Liver (tissue), 9 donors: Measurements from ENCODE around the gene KCNT1. TPM values are rescaled to one million over a fixed set of nuclear protein-coding genes. Genes with fewer than 3 reads are reported as not detected.

Experiments
- DNase-seq: peaks from one replicate; pipeline ENCODE4 v3.0.0-alpha.2; 2017; ENCODE audit warnings: low spot score
- H3K27ac ChIP-seq, 2 donors: one replicate each; pipeline ENCODE4 v1.7.0; 2013; ENCODE audit warnings: inconsistent platforms in 2 of 2, low read length in 2 of 2, control low read depth in 1 of 2, low read depth in 1 of 2, mild to moderate bottlenecking in 1 of 2
- H3K27me3 ChIP-seq, 4 donors: one replicate each; pipeline versions ENCODE4 v1.6.1 to v1.7.0; 2013; ENCODE audit warnings: low read length in 3 of 4, inconsistent platforms in 1 of 4, mild to moderate bottlenecking in 1 of 4, moderate library complexity in 1 of 4; ENCODE audit not compliant: control insufficient read depth in 4 of 4, insufficient read depth in 4 of 4
- H3K36me3 ChIP-seq, 4 donors: one replicate each; pipeline versions ENCODE4 v1.6.1 to v1.7.0; 2013; ENCODE audit warnings: low read length in 3 of 4, mild to moderate bottlenecking in 3 of 4, low read depth in 1 of 4, moderate library complexity in 1 of 4; ENCODE audit not compliant: control insufficient read depth in 4 of 4, insufficient read depth in 3 of 4
- H3K4me1 ChIP-seq, 4 donors: one replicate each; pipeline versions ENCODE4 v1.6.1 to v1.7.0; 2013; ENCODE audit warnings: low read length in 3 of 4, mild to moderate bottlenecking in 3 of 4, moderate library complexity in 1 of 4; ENCODE audit not compliant: control insufficient read depth in 4 of 4, insufficient read depth in 4 of 4
- H3K4me3 ChIP-seq, 3 donors: one replicate each; pipeline versions ENCODE4 v1.6.1 to v1.7.0; 2013; ENCODE audit warnings: low read length in 3 of 3, control low read depth in 1 of 3, low read depth in 1 of 3, mild to moderate bottlenecking in 1 of 3
- H3K9ac ChIP-seq, 2 donors: one replicate each; pipeline ENCODE4 v1.7.0; 2013; ENCODE audit warnings: low read length in 2 of 2, mild to moderate bottlenecking in 2 of 2, moderate library complexity in 2 of 2, control low read depth in 1 of 2, low read depth in 1 of 2
- H3K9me3 ChIP-seq, 4 donors: one replicate each; pipeline versions ENCODE4 v1.6.1 to v1.7.0; 2013; ENCODE audit warnings: low read length in 3 of 4; ENCODE audit not compliant: control insufficient read depth in 4 of 4
- EGR1 ChIP-seq, 2 donors: IDR thresholded peaks; 2 replicates each; pipeline ENCODE4 v1.6.1; 2016 to 2018; ENCODE audit warnings: antibody characterized with exemption in 2 of 2, low read depth in 2 of 2
- FOXA1 ChIP-seq: IDR thresholded peaks from 2 replicates; pipeline ENCODE4 v1.6.1; 2016; ENCODE audit warnings: antibody characterized with exemption
- GABPA ChIP-seq, 2 donors: IDR thresholded peaks in 1 of 2; conservative IDR thresholded peaks in 1 of 2; 2 replicates each; pipeline ENCODE4 v1.6.1; 2016; ENCODE audit warnings: antibody characterized with exemption in 2 of 2, mild to moderate bottlenecking in 1 of 2, moderate library complexity in 1 of 2
- JUND ChIP-seq, 2 donors: IDR thresholded peaks; 2 replicates each; pipeline ENCODE4 v1.6.1; 2016; ENCODE audit warnings: antibody characterized with exemption in 2 of 2
- NR2F2 ChIP-seq: IDR thresholded peaks from 2 replicates; pipeline ENCODE4 v1.6.1; 2016; ENCODE audit warnings: antibody characterized with exemption
- RXRA ChIP-seq, 2 donors: IDR thresholded peaks; 2 replicates each; pipeline ENCODE4 v1.6.1; 2017 to 2018; ENCODE audit warnings: antibody characterized with exemption in 2 of 2, mild to moderate bottlenecking in 1 of 2
- SP1 ChIP-seq: IDR thresholded peaks from 2 replicates; pipeline ENCODE4 v1.6.1; 2018; ENCODE audit warnings: antibody characterized with exemption, mild to moderate bottlenecking
- YY1 ChIP-seq: IDR thresholded peaks from 2 replicates; pipeline ENCODE4 v1.6.1; 2016; ENCODE audit warnings: antibody characterized with exemption, mild to moderate bottlenecking
- WGBS: extraction: QIAGEN DNeasy Blood & Tissue Kit; methylation state at CpG from one replicate; pipeline ENCODE4 v1.1.7; 2013; 5-methylcytosine and 5-hydroxymethylcytosine counted together
- polyA plus RNA-seq, 2 donors: library from polyadenylated mRNA; stranded (reverse) in 1 of 2; unstranded in 1 of 2; fragments of 200-250 nt in 1 of 2; fragments of >200 nt in 1 of 2; fragmentation: Nextera tagmentation in 1 of 2; extraction: Ambion mirVana in 1 of 2; gene quantifications; one replicate each; pipeline versions ENCODE4 v1.2.1 to v1.2.3, GENCODE V29; 2013 to 2015
- total RNA-seq, 2 donors: library from RNA; depleted of rRNA; stranded (reverse); fragments of >200 nt; gene quantifications; one replicate each; pipeline ENCODE4 v1.2.3, GENCODE V29; 2014
- TF ChIP-seq, protein P1 (sequence below): IDR thresholded peaks from 2 replicates; pipeline ENCODE4 v1.6.1; 2016; ENCODE audit warnings: antibody characterized with exemption
- TF ChIP-seq, protein P2 (sequence below): IDR thresholded peaks from 2 replicates; pipeline ENCODE4 v1.6.1; 2016; ENCODE audit warnings: antibody characterized with exemption, mild to moderate bottlenecking
- TF ChIP-seq, protein P3 (sequence below): IDR thresholded peaks from 2 replicates; pipeline ENCODE4 v1.6.1; 2016; ENCODE audit warnings: antibody characterized with exemption
- TF ChIP-seq, protein P4 (sequence below): fragments of 150-350 bp; IDR thresholded peaks from 2 replicates; pipeline ENCODE4 v1.5.1; 2017; ENCODE audit warnings: improper control_type of control experiment, low read depth, low read length; ENCODE audit not compliant: missing input control
- TF ChIP-seq, protein P5 (sequence below): IDR thresholded peaks from 2 replicates; pipeline ENCODE4 v1.6.1; 2016; ENCODE audit warnings: antibody characterized with exemption
- donor health status: healthy.
- donor health status: healthy.
- donor health status: healthy.
- donor health status: healthy.
- donor health status: healthy.

The KCNT1 gene
- total and polyA plus RNA-seq, 4 donors = 0.08 TPM; not detected in 2

DNA sequence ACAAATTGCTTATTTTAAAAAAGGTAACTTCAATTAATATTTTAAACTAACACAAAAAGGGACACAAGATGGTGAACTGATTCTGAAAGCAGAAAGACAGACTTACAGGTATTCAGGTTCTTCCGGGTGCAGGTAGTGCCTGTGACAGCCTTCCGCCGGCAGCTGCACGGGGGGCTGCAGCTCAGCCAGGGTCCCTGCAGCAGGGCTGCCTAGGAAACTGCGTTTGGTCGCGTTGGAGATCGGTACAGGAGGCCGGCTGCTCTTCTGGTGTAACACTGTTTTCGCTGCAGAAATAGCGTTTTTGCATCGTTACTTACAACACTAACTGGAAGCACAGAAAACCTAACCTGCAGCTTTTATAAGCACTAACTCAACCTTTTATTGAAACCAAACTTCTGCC is 125.3 kb downstream of the KCNT1 start (continued):
- TF ChIP-seq, protein P1, sequence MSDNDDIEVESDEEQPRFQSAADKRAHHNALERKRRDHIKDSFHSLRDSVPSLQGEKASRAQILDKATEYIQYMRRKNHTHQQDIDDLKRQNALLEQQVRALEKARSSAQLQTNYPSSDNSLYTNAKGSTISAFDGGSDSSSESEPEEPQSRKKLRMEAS = no peak

DNA sequence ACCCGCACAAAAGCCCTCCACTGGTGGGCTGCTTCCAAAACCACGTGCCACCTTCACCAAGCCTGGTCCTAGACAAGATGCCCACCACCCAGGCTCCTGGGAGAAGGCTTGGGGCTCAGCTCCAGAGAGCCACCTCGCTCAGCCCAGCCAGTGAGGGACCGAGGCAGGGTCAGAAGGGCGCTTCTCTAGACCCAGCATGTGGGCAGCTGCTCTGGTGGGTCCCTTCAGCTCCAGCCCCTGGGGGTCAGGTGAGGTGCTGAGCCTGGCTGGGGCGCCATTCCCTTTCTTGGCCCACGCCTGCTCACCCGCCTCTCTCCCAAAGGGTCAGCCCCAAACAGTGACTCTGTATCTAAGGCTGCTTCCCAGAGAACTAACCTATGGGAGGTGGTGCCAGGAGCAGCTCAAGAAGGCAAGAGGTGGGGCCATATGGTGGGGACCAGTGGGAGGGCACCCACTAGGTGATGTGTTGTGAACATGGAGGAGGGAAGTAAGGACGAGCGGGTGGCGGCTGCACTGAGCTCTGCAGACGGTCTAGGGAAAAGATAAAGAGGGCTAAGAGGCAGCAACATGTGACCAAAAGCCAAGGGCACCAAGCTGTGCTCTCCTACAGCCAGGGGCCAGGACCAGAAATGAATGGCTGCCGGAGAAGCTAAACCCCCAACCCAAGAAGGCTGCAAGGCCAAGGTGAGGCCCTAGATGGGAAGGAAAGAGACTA is 126.0 kb downstream of the KCNT1 start:
- TF ChIP-seq SP1 (no peak), JUND (IDR thresholded peaks at IDR 0.05) (no peak), RXRA (IDR thresholded peaks at IDR 0.05) (no peak), YY1 (no peak), EGR1 (IDR thresholded peaks at IDR 0.05; ENCODE audit: low read depth in 2 of 2) (no peak)
- TF ChIP-seq, protein P2, sequence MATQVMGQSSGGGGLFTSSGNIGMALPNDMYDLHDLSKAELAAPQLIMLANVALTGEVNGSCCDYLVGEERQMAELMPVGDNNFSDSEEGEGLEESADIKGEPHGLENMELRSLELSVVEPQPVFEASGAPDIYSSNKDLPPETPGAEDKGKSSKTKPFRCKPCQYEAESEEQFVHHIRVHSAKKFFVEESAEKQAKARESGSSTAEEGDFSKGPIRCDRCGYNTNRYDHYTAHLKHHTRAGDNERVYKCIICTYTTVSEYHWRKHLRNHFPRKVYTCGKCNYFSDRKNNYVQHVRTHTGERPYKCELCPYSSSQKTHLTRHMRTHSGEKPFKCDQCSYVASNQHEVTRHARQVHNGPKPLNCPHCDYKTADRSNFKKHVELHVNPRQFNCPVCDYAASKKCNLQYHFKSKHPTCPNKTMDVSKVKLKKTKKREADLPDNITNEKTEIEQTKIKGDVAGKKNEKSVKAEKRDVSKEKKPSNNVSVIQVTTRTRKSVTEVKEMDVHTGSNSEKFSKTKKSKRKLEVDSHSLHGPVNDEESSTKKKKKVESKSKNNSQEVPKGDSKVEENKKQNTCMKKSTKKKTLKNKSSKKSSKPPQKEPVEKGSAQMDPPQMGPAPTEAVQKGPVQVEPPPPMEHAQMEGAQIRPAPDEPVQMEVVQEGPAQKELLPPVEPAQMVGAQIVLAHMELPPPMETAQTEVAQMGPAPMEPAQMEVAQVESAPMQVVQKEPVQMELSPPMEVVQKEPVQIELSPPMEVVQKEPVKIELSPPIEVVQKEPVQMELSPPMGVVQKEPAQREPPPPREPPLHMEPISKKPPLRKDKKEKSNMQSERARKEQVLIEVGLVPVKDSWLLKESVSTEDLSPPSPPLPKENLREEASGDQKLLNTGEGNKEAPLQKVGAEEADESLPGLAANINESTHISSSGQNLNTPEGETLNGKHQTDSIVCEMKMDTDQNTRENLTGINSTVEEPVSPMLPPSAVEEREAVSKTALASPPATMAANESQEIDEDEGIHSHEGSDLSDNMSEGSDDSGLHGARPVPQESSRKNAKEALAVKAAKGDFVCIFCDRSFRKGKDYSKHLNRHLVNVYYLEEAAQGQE = no peak
- TF ChIP-seq, protein P3, sequence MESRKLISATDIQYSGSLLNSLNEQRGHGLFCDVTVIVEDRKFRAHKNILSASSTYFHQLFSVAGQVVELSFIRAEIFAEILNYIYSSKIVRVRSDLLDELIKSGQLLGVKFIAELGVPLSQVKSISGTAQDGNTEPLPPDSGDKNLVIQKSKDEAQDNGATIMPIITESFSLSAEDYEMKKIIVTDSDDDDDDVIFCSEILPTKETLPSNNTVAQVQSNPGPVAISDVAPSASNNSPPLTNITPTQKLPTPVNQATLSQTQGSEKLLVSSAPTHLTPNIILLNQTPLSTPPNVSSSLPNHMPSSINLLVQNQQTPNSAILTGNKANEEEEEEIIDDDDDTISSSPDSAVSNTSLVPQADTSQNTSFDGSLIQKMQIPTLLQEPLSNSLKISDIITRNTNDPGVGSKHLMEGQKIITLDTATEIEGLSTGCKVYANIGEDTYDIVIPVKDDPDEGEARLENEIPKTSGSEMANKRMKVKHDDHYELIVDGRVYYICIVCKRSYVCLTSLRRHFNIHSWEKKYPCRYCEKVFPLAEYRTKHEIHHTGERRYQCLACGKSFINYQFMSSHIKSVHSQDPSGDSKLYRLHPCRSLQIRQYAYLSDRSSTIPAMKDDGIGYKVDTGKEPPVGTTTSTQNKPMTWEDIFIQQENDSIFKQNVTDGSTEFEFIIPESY = no peak
- TF ChIP-seq, protein P4, sequence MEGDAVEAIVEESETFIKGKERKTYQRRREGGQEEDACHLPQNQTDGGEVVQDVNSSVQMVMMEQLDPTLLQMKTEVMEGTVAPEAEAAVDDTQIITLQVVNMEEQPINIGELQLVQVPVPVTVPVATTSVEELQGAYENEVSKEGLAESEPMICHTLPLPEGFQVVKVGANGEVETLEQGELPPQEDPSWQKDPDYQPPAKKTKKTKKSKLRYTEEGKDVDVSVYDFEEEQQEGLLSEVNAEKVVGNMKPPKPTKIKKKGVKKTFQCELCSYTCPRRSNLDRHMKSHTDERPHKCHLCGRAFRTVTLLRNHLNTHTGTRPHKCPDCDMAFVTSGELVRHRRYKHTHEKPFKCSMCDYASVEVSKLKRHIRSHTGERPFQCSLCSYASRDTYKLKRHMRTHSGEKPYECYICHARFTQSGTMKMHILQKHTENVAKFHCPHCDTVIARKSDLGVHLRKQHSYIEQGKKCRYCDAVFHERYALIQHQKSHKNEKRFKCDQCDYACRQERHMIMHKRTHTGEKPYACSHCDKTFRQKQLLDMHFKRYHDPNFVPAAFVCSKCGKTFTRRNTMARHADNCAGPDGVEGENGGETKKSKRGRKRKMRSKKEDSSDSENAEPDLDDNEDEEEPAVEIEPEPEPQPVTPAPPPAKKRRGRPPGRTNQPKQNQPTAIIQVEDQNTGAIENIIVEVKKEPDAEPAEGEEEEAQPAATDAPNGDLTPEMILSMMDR = no peak
- DNase-seq = no peak
- Histone ChIP-seq H3K9me3 (peaks cover 0 to 3% (median 0%) of the 10 kb centered on the region in 4 donors), H3K36me3 (peaks cover 3 to 8% (median 5%) of the 10 kb centered on the region in 4 donors), H3K9ac (no peak overlapping the region), H3K27me3 (no peaks in the 10 kb centered on the region), H3K4me1 (no peaks in the 10 kb centered on the region), H3K27ac (no peak overlapping the region), H3K4me3 (no peak overlapping the region)
- 97% methylated on average over 13 of the region's 13 CpGs for WGBS

DNA sequence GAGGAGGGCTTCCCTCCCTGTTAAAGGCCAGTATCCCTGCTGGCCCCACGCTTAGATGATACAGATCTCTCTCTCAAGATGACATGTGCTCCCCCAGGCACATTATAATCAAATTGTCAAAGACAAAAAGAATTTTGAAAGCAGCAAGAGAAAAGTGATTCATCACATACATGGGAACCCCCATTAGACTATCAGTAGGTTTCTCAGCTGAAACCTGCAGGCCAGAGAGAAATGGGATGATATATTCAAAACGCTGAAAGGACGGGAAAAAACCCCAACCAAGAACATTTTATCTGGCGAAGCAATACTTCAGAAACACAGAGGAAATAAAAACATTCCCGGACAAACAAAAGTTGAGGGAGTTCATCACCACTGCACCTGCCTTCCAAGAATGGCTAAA is 126.7 kb downstream of the KCNT1 start:
- Histone ChIP-seq H3K36me3 (peaks cover 2 to 3% (median 3%) of the 10 kb centered on the region in 4 donors), H3K27ac (no peak overlapping the region), H3K4me1 (no peaks in the 10 kb centered on the region), H3K9me3 (peaks cover 0 to 3% (median 0%) of the 10 kb centered on the region in 4 donors), H3K9ac (no peak overlapping the region), H3K27me3 (no peaks in the 10 kb centered on the region), H3K4me3 (no peak overlapping the region)
- no peak for DNase-seq
- WGBS = over 99% methylated on average over 5 of the region's 5 CpGs
- TF ChIP-seq, protein P2 = no peak
- TF ChIP-seq SP1 (no peak), RXRA (IDR thresholded peaks at IDR 0.05) (no peak), NR2F2 (no peak), FOXA1 (no peak), JUND (IDR thresholded peaks at IDR 0.05) (no peak), GABPA (IDR thresholded peaks at IDR 0.05 in 1 of 2, conservative IDR thresholded peaks at IDR 0.05 in 1 of 2) (no peak)
- TF ChIP-seq, protein P4 = no peak
- TF ChIP-seq, protein P1 = no peak
- TF ChIP-seq, protein P5, sequence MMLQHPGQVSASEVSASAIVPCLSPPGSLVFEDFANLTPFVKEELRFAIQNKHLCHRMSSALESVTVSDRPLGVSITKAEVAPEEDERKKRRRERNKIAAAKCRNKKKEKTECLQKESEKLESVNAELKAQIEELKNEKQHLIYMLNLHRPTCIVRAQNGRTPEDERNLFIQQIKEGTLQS = no peak
